Neuron (in vitro differentiated cells): ENCODE measurements around the gene OCIAD1.

Experiments
- H2AFZ ChIP-seq: one replicate; pipeline ENCODE4 v1.6.1; 2013; ENCODE audit warnings: low read depth, mild to moderate bottlenecking, inconsistent platforms, low read length, moderate library complexity
- H3K27me3 ChIP-seq: one replicate; pipeline ENCODE4 v1.6.1; 2013; ENCODE audit warnings: low read length; ENCODE audit not compliant: insufficient read depth
- H3K36me3 ChIP-seq: one replicate; pipeline ENCODE4 v1.6.1; 2013; ENCODE audit warnings: low read length; ENCODE audit not compliant: insufficient read depth
- H3K4me1 ChIP-seq: one replicate; pipeline ENCODE4 v1.6.1; 2013; ENCODE audit warnings: low read length; ENCODE audit not compliant: insufficient read depth
- H3K4me3 ChIP-seq: 2 replicates; pipeline ENCODE4 v1.5.1; 2013; ENCODE audit warnings: mild to moderate bottlenecking, low read length, moderate library complexity
- H3K9me3 ChIP-seq: one replicate; pipeline ENCODE4 v1.6.1; 2013; ENCODE audit warnings: low read length

OCIAD1 gene

GRCh38 chr4:48830706-48831531 lies at the start of gene OCIAD1:
OCIAD1 (plus strand) TSS chr4:48831088; CDS start chr4:48832625, 1,537 bp downstream.
- peak within 1 kb of the TSS; percentile 88 for H2AFZ ChIP-seq
- H3K9me3 ChIP-seq: no peaks in the 10 kb centered on the region
- H3K36me3 ChIP-seq: peaks cover 22% of the 10 kb centered on the region
- peak within 1 kb of the TSS; percentile 64 for H3K4me3 ChIP-seq
- H3K27me3 ChIP-seq: no peaks in the 10 kb centered on the region
- peaks cover 10% of the 10 kb centered on the region for H3K4me1 ChIP-seq

GRCh38 chr4:48781968-48782367 lies 48.9 kb upstream of the OCIAD1 start:
- Histone ChIP-seq H3K27me3 (no peaks in the 10 kb centered on the region), H3K4me1 (peaks cover 28% of the 10 kb centered on the region), H3K9me3 (no peaks in the 10 kb centered on the region), H3K4me3 (no peak overlapping the region), H3K36me3 (no peaks in the 10 kb centered on the region), H2AFZ (no peak overlapping the region)

- no peak overlapping the region for H3K4me3 ChIP-seq
- no peaks in the 10 kb centered on the region for H3K36me3 ChIP-seq
- no peak overlapping the region for H2AFZ ChIP-seq
- peaks cover 15% of the 10 kb centered on the region for H3K4me1 ChIP-seq
- H3K27me3 ChIP-seq: no peaks in the 10 kb centered on the region
- H3K9me3 ChIP-seq: no peaks in the 10 kb centered on the region
Measured at GRCh38 chr4:48785302-48785701, 45.6 kb upstream of the OCIAD1 start.

- Histone ChIP-seq H3K27me3 (no peaks in the 10 kb centered on the region), H3K4me3 (no peak overlapping the region), H3K36me3 (no peaks in the 10 kb centered on the region), H3K9me3 (no peaks in the 10 kb centered on the region), H2AFZ (no peak overlapping the region), H3K4me1 (peaks cover 8% of the 10 kb centered on the region)
Measured at GRCh38 chr4:48786549-48786948, 44.3 kb upstream of the OCIAD1 start.

- Histone ChIP-seq H2AFZ (no peak overlapping the region), H3K36me3 (no peaks in the 10 kb centered on the region), H3K9me3 (no peaks in the 10 kb centered on the region), H3K4me3 (no peak overlapping the region), H3K4me1 (peaks cover 8% of the 10 kb centered on the region), H3K27me3 (no peaks in the 10 kb centered on the region)
Measured at GRCh38 chr4:48787056-48787455, 43.8 kb upstream of the OCIAD1 start.

GRCh38 chr4:48790561-48790960 lies 40.3 kb upstream of the OCIAD1 start:
- H3K4me1 ChIP-seq: no peaks in the 10 kb centered on the region
- H3K27me3 ChIP-seq: no peaks in the 10 kb centered on the region
- no peaks in the 10 kb centered on the region for H3K36me3 ChIP-seq
- no peak overlapping the region for H3K4me3 ChIP-seq
- H3K9me3 ChIP-seq: no peaks in the 10 kb centered on the region
- no peak overlapping the region for H2AFZ ChIP-seq

GRCh38 chr4:48791313-48791712 lies 39.6 kb upstream of the OCIAD1 start:
- Histone ChIP-seq H2AFZ (no peak overlapping the region), H3K4me3 (no peak overlapping the region), H3K27me3 (no peaks in the 10 kb centered on the region), H3K9me3 (no peaks in the 10 kb centered on the region), H3K4me1 (no peaks in the 10 kb centered on the region), H3K36me3 (no peaks in the 10 kb centered on the region)

- Histone ChIP-seq H3K27me3 (no peaks in the 10 kb centered on the region), H3K4me1 (no peaks in the 10 kb centered on the region), H3K36me3 (no peaks in the 10 kb centered on the region), H2AFZ (no peak overlapping the region), H3K9me3 (no peaks in the 10 kb centered on the region), H3K4me3 (no peak overlapping the region)
Measured at GRCh38 chr4:48792348-48793006, 38.4 kb upstream of the OCIAD1 start.

GRCh38 chr4:48795108-48795507 lies 35.8 kb upstream of the OCIAD1 start:
- no peaks in the 10 kb centered on the region for H3K9me3 ChIP-seq
- H3K36me3 ChIP-seq: no peaks in the 10 kb centered on the region
- H3K27me3 ChIP-seq: no peaks in the 10 kb centered on the region
- H3K4me3 ChIP-seq: no peak overlapping the region
- H3K4me1 ChIP-seq: no peaks in the 10 kb centered on the region
- H2AFZ ChIP-seq: no peak overlapping the region

- H3K36me3 ChIP-seq: no peaks in the 10 kb centered on the region
- no peak overlapping the region for H3K4me3 ChIP-seq
Measured at GRCh38 chr4:48796191-48796926, 34.5 kb upstream of the OCIAD1 start.

GRCh38 chr4:48796927-48797679 lies 33.8 kb upstream of the OCIAD1 start:
- H3K36me3 ChIP-seq: no peaks in the 10 kb centered on the region
- no peak overlapping the region for H2AFZ ChIP-seq
- H3K4me1 ChIP-seq: no peaks in the 10 kb centered on the region
- H3K4me3 ChIP-seq: no peak overlapping the region
- H3K9me3 ChIP-seq: no peaks in the 10 kb centered on the region
- no peaks in the 10 kb centered on the region for H3K27me3 ChIP-seq

More at GRCh38 chr4:48796191-48796926, 34.5 kb upstream of the OCIAD1 start:
- Histone ChIP-seq H2AFZ (no peak overlapping the region), H3K4me1 (no peaks in the 10 kb centered on the region), H3K27me3 (no peaks in the 10 kb centered on the region), H3K9me3 (no peaks in the 10 kb centered on the region)

GRCh38 chr4:48798117-48798516 lies 32.8 kb upstream of the OCIAD1 start:
- Histone ChIP-seq H3K4me3 (no peak overlapping the region), H3K4me1 (no peaks in the 10 kb centered on the region), H3K9me3 (no peaks in the 10 kb centered on the region), H3K27me3 (no peaks in the 10 kb centered on the region), H2AFZ (no peak overlapping the region), H3K36me3 (no peaks in the 10 kb centered on the region)
